Lung microvascular endothelial cell (primary cell): Measurements from ENCODE around the gene PCF11. TPM values are rescaled to one million over a fixed set of nuclear protein-coding genes. Genes with fewer than 3 reads are reported as not detected.
"Not testable (repeated sequence)": the region's sequence is repeated elsewhere in the genome, so short reads cannot be mapped to it uniquely, and the experiment has no call there.

Experiments used
- DNase-seq, 2 donors: peaks; one replicate each; pipeline versions ENCODE4 v3.0.0 to v3.0.0-alpha.2; 2010; ENCODE audit warnings: low read depth in 2 of 2
- total RNA-seq: library from RNA; depleted of rRNA; stranded (reverse); fragments of >200 nt; gene quantifications from 2 replicates; pipeline ENCODE4 v1.2.1, GENCODE V29; 2014

PCF11 gene
- total RNA-seq, 1 donor from 2014 or later = 24.2 TPM

DNA sequence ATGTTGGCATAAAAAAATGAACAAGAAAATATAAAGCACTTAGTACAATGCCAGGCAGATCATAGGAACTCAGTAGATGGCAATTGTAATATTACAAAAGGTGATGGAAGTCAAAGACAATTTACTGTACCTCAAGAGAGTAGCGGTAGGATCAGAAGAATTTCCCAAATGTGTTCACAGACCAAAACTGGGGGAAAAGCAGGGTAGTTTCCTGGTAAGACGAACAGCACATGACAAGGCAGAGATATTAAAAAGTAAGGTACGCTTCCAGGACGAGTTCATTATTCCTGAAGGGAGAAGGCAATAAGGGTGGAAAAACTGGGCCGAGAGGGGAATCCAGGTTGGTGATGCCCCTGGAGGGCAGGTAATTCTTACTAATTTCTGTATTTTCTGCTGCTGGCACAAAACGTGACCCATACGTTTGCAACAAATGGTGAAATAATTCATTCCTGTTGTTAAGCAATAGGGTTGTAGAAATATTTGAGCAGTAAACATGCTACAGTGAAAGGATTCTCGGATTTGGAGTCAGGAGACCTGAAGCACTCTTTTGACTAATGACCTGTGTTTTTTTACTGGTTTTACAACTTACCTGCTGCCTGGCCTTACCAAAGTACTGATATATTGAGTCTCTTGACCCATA lies 35.8 kb downstream of the PCF11 start:
- peak in 1 of 2 donors; percentile 27 for DNase-seq

DNA sequence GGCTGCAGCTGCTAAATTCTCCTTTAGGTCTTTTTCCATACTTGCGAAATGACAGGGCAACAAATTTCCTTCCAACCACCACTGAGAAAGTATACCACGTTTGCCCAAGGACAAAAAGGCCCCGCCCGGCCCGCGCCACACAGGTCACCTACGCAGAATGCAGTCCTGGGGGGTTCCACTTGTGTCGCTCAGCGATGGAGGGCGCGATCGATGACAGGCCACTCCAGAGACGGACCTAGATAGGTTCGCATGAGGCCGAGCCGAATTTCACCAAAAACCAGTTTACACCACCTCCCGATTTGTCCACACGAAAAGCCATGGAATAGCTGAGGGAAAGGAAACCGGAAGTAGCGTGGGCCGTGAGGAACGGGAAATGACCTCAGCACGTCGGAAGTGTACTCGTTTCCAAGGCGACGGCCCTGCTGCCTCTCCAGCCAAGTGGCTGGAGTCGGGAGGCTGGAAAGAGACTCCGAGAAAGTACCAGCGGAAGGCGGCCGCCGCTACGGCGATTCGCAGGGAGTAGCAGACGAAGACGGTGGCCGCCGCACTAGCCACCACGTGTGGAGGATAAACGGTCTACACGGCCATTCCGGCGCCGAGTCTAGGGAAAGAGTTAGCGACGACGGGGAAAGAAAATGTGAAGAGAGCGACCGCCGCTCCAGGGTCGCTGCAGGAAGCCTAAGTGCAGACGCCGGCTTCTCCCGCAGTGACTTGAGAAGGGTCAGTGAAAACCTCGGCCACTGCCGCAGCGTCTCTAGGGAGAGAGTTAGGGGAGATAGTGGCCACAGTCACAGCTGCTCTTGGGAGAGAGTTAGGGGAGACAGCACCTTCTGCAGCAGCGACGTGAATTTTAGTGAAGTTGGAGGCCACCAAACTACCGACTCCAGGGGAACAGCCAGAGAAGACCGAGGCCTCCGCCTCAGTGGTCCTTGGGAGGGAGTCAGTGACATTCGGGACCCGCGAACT lies 36.7 kb downstream of the PCF11 start, which contains the start of gene ANKRD42:
ANKRD42 (plus strand) TSS at position 398 of the 966 bp plus-strand sequence. CDS start 959 bp downstream, outside the sequence.
- peak; percentile 96 to 97 for DNase-seq

DNA sequence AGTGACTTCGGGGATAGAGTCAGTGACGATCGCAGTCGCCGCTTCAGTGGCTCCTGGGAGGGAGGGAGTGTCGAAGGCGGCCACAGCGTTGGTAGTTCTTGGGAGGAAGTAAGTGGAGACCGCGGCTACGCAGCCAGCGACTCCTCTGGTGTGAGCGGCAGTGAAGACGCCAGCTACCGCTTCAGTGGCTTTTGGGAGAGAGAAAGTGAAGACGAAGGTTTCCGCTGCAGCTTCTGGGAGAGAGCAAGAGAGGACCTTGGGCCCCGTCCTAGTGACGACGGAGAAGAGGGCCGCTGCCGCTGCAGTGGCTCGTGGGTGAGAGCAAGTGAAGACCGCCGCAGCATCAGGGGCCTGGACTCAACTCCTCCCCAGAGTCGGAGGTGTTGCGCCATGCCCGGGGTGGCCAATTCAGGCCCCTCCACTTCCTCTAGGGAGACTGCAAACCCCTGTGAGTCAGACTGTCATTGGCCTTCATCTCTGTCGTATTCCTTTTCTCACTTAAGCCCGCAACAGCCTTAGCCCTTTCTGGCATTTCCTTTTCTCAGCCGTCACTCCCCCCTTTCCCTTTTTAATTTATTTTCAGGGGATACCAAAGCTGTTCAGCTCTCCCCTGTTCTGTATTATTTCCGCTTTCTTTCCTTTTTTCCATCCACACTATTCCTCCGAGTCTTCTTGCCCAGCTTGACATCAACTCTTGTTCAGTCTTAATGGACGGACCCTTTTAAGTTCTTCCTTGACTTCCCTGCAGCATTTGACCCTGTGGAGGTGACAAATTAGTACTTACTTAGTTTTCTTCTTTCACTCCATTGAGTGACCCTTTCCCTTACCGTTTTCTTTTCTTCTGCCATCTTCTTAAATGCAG lies 37.6 kb downstream of the PCF11 start:
- peak; percentile 30 to 56 for DNase-seq

DNA sequence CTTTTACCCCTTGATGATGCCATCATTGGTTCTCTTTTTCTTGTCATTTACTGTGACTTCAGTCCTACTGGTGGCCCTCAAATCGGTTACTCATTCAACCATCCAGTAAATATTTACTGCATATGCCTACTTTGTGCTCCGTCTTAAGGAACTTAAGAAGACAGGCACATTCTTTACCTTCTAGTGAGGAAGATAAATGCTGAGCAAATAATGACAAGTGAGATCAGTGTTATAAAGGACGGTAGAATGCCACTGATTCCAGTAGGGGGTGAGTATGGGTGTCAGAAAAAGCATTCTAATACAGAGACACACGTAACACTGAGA lies 38.2 kb downstream of the PCF11 start:
- DNase-seq = peak in 1 of 2 donors; percentile 4

DNA sequence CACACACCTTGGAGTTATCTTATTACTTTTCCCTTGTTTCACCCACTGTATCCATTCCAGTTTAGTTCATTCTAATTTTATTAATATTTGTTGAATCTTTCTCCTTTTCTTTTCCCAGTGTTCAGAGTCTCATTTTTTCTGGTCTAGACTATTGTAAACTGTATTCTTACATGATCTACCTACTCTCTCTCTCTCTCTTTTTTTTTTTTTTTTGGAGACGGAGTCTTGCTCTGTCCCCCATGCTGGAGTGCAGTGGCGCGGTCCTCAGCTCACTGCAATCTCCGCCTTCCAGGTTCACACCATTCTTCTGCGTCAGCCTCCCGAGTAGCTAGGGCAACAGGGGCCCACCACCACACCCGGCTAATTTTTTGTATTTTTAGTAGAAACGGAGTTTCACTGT lies 38.7 kb downstream of the PCF11 start:
- DNase-seq = no peak

DNA sequence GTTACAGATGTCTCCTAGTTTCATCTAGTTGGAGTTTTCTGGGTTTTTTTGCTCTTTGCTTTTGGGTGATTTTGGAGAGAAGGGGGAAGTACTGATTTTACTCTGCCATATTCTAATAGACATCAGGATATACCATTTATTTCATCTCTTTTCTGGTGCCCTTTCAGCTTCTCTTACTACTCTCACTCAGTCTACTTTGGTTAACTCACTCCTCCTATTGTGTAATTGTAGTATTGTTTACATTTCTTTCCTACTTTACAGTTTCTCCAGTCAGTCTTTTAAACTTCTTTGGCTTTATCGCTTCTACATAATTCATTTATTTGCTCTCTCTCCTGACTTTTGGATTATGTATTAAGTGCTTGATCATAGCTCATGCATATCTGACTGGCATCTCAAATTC lies 43.1 kb downstream of the PCF11 start:
- no peak for DNase-seq

DNA sequence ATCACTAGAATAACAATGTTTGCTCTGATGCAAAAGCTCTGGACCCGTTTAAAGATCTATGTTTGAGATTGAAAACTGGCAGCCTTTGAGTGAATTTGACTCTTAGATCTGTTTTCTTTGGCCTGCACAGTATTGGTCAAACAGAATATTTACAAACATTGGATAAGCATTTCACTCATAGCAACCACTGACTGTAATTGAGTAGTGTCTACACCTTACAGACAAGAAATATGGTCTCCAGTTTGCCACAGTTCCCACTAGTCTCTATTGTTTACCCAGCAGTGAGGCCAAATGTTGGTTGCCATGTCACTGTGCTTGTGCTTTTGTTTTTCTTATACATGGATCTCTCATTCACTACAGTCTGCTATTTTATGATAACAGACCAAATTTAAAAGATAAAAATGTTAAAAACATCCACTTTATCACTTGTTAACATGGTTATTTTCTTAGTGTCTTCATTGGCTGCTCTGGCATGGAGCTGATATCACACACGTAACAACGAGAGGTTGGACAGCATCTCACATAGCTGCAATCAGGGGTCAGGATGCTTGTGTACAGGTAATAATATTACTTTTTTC lies 48.8 kb downstream of the PCF11 start:
- DNase-seq = no peak

DNA sequence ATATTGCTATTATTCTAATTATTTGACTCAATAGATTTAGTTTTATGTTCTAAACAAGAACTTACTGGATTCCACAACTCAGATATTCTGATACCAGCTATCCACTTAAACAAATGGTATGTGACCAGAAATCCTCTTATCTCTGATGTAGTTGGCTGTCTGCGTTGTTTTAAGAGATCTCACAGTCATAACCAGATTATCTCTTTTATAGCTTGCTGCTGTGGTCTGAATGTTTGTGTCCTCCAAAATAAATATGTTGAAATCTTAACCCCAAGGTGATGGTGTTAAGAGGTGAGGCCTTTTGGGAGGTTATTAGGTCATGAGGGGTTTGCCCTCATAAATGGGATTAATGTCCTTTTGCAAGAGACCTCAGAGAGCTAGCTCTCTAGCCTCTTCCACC lies 49.3 kb downstream of the PCF11 start:
- no peak for DNase-seq

DNA sequence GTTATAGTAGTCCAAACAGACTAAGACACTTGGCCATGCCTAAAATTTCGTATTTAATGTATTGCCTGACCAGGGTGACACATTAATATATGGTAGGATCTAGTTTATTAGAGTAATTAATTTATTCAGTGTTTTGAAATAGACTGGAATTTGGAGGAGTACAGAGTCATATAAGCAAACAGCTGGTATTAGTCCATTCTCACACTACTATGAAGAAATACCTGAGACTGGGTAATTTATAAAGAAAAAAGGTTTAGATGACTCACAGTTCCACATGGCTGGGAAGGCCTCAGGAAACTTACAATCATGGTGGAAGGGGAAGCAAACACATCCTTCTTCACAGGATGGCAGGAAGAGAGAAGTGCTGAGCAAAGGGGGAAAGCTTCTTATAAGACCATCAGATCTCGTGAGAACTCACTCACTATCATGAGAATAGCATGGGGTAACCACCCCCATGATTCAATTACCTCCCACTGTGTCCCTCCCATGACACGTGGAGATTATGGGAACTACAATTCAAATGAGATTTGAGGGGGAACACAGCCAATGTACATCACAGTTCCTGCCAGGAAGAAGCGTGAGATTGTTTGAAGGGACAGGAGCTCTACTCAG lies 49.9 kb downstream of the PCF11 start:
- DNase-seq = not testable (repeated sequence)

DNA sequence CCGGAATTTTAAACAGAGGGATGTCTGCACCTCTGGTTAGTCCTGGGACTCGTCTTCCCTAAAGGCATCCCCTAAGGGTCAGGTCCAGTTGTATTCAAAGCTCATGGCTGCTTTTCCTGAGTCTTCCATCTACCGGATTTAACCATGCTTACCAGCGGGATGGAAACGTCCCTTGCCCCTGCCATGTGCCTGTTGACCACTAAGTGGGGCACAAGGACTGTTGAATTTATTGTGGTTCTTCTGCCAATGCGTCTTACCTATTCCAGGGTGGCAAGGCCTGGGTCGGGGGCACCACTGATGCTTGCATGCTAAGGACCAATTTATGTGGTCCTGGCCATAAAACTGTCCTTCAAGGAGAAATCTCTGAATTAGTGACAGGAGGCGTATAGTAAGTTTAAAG lies 62.2 kb downstream of the PCF11 start:
- peak in 1 of 2 donors; percentile 7 for DNase-seq

DNA sequence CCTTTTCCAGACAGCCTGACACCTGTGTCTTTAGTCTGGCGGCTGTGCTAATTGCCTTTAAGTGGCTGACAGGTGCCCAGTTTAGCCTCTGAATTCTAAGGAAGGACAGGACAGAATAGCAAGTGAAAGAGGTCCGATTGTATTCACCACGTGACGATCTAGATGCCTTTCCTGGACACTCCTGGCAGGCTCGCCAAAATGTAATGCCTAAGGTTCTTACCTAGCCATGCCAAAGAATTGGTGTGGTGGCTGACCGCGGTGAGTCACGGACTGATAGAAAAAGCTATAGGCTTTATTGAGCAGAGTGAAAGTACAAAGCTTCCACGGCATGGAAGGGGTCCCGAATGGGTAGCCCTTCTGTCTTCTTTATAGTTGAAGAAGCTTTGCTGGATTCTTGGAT lies 63.3 kb downstream of the PCF11 start:
- DNase-seq = no peak

DNA sequence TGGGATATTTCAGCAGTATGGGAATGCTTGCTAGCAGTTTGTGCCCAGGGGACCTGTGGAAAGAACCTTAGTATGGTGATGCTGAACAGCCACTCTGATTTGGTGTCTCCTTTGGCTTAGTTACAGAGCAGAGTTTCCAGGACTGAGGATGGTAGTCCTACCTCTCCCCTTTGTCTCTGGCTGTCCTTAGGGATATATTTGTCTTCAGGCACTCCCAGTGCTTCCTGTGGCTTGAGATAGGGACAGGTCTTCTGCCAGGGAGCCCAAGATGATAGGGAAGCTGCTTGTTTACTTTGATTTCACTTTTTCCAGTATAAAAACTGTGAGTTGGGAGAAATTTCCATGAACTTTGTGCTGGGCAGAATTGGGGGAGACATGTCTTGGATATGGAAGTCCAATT lies 64.8 kb downstream of the PCF11 start:
- DNase-seq = no peak

DNA sequence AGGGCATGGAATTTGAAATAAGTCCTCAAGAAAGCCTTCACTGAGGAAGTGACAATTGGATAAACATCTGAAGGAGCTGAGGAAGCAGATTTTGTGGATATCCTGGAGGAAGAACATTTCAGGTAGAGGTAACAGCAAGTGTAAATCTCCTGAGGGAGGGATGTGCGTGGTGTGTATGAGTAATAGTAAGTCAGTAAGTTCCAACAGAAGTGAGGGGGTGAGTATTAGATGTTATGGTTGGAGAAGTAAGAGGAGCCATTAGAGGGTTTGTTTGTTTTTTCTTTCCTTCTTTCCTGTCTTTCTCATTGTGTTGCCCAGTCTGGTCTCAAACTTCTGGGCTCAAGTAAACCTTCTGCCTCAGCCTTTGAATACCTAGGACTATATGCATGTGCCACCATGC lies 65.6 kb downstream of the PCF11 start:
- peak in 1 of 2 donors; percentile 2 for DNase-seq

DNA sequence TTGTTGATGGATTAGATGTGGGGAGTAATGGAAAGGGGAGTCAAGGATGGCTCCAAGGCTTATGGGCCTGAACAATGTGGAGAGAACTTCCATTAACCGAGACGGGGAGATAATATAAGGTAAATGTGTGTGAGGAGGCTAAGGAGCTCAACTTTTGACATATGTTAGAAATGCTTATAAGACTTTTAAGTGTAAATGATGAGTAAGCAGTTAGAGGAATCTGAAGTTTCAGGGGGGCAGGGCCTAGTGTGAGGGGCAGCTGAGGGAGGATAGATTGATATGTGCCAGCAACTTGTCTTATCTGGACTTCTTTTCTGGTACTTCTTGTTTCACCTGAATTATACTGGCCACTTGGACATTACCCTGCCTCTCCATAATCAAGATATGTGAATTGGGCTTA lies 66.5 kb downstream of the PCF11 start:
- no peak for DNase-seq

DNA sequence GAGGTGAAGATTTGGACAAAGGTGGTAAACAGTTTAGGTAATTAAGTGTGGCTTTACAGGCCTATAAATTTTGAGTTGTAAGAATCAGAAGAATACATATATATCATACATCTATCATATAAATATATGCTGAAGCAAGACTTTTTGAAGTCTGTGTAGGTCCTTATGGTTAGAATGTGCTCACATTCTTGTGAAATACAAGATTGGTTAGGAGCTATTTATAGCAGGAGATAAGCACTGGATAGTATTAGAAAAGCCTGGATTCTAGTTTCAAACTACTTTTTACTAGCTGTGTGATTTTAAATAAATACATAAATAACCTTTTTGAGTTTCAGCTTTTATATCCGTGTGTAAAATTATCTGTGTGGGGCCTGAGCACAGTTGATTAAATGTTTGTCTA lies 78.9 kb downstream of the PCF11 start:
- no peak for DNase-seq

Other genes starting within 250 kb of the PCF11 start
- 6.9 and 8.9 TPM in 2 replicates for gene RAB30, start 85.2 kb upstream of the PCF11 start, total RNA-seq
- gene ANKRD42, start 36.6 kb downstream of the PCF11 start, total RNA-seq = 1.5 and 3.0 TPM in 2 replicates
- 51.9 and 58.5 TPM in 2 replicates for gene CCDC90B, start 129.2 kb downstream of the PCF11 start, total RNA-seq